SK-N-SH treated with all-trans-retinoic acid at 6 μM for 48 hours (cell line): ENCODE measurements around the gene SORL1-AS1.

Source experiments
- ARNTL ChIP-seq: fragments of 450-650 bp; formaldehyde crosslinking; IDR thresholded peaks from 2 replicates; pipeline ENCODE4 v1.5.0; 2020; ENCODE audit warnings: low read depth, mild to moderate bottlenecking, moderate library complexity, borderline replicate concordance
- CREB5 ChIP-seq: fragments of 250-450 bp; sonication (Bioruptor Pico); IDR thresholded peaks from 2 replicates; pipeline ENCODE4 v1.5.1; 2020; ENCODE audit warnings: low read depth, mild to moderate bottlenecking, moderate library complexity
- ESRRG ChIP-seq: fragments of 250-450 bp; sonication (Bioruptor Pico); IDR thresholded peaks from 2 replicates; pipeline ENCODE4 v1.6.1; 2021; ENCODE audit warnings: mild to moderate bottlenecking
- OSR1 ChIP-seq: fragments of 250-450 bp; sonication (Bioruptor Pico); IDR thresholded peaks from 2 replicates; pipeline ENCODE4 v1.8.0; 2022; ENCODE audit warnings: moderate library complexity, mild to moderate bottlenecking, inconsistent platforms
- PATZ1 ChIP-seq: fragments of 250-450 bp; sonication (Bioruptor Pico); IDR thresholded peaks from 2 replicates; pipeline ENCODE4 v1.8.0; 2020; ENCODE audit warnings: mild to moderate bottlenecking, moderate library complexity, borderline replicate concordance
- TCF4 ChIP-seq: fragments of 250-450 bp; sonication (Bioruptor Pico); IDR thresholded peaks from 2 replicates; pipeline ENCODE4 v1.8.0; 2021; ENCODE audit warnings: mild to moderate bottlenecking, moderate library complexity, borderline replicate concordance
- ZNF565 ChIP-seq: fragments of 450-650 bp; formaldehyde crosslinking; conservative IDR thresholded peaks from 2 replicates; pipeline ENCODE4 v1.5.0; 2020; ENCODE audit warnings: low read depth, mild to moderate bottlenecking, moderate library complexity

- TF ChIP-seq ESRRG (CRISPR knock-in tag) = no peak
- no peak for TF ChIP-seq ZNF565 (CRISPR knock-in tag)
- TF ChIP-seq ARNTL = no peak
- TF ChIP-seq CREB5 (CRISPR knock-in tag) = no peak
- TF ChIP-seq OSR1 = no peak
- no peak for TF ChIP-seq PATZ1 (CRISPR knock-in tag)
- 0 out of 2 replicates have a peak, but pooled peaks have one; percentile 40 for TF ChIP-seq TCF4
Observed at GRCh38 chr11:121466063-121466794, 13.5 kb upstream of the SORL1-AS1 start.
